Measurements from ENCODE around the gene OASL.
A peak's percentile ranks its signal among the peaks of the same experiment; 100 is the strongest.

The OASL gene

DNA sequence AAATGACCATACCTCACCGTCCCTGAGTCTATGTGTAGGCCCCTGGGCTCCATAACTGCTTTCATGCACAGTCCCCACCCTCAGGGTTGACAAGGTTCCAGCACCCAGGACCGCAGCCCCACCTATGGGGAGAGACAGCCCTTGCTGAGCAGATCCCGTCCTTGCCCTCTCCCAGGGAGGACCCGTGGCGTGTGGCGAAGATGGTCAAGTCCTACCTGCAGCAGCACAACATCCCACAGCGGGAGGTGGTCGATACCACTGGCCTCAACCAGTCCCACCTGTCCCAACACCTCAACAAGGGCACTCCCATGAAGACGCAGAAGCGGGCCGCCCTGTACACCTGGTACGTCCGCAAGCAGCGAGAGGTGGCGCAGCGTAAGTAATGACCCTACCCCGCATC, 50.4 kb downstream of the OASL start:
- H2BK12ac ChIP-seq (ENCODE audit: low read length), result no peak overlapping the region
- H3K79me2 ChIP-seq (ENCODE audit: control insufficient read depth, insufficient read depth, low read length, poor library complexity), result no peaks in the 10 kb centered on the region
- H3K27me3 ChIP-seq (ENCODE audit: insufficient read depth, low read length), result no peaks in the 10 kb centered on the region
- peak overlapping the region; percentile 9 for H3K9ac ChIP-seq (ENCODE audit: low read length)
- H3K23ac ChIP-seq (ENCODE audit: low read length), result no peak overlapping the region
- no peak overlapping the region for H3K18ac ChIP-seq (ENCODE audit: low read length)
- no peak overlapping the region for H3K14ac ChIP-seq (ENCODE audit: low read length)
- no CpG with 5 or more reads among the region's 17 CpGs for WGBS (ENCODE audit: extremely low coverage, insufficient coverage, insufficient read length)
- H3K4me2 ChIP-seq (ENCODE audit: low read length), result no peak overlapping the region
- no peak overlapping the region for H2AFZ ChIP-seq (ENCODE audit: insufficient read depth, low read length, poor library complexity)
- no peak overlapping the region for H3K27ac ChIP-seq (ENCODE audit: low read depth, low read length)
- no peaks in the 10 kb centered on the region for H3K4me1 ChIP-seq (ENCODE audit: control insufficient read depth in 1 of 2, insufficient read depth in 2 of 2, low read length in 2 of 2)
- no peak overlapping the region for H2BK120ac ChIP-seq (ENCODE audit: insufficient read depth, low read length, poor library complexity)
- no peak overlapping the region for H2BK5ac ChIP-seq (ENCODE audit: low read depth, low read length, poor library complexity)
- H4K12ac ChIP-seq (ENCODE audit: low read depth, low read length), result no peak overlapping the region
- H2AK5ac ChIP-seq (ENCODE audit: low read length), result no peak overlapping the region
- no peak for DNase-seq
- no peak overlapping the region for H4K91ac ChIP-seq (ENCODE audit: low read depth, low read length)
- H4K8ac ChIP-seq (ENCODE audit: low read depth, low read length), result no peak overlapping the region
- H3K79me1 ChIP-seq (ENCODE audit: low read length), result no peaks in the 10 kb centered on the region
- H3K36me3 ChIP-seq (ENCODE audit: control insufficient read depth in 1 of 2, insufficient read depth in 2 of 2, low read length in 2 of 2), result no peaks in the 10 kb centered on the region
- no peak overlapping the region for H3K4ac ChIP-seq (ENCODE audit: low read depth, low read length)
- H3K4me3 ChIP-seq (ENCODE audit: low read depth, low read length), result no peak overlapping the region
- H3K9me3 ChIP-seq (ENCODE audit: insufficient read depth, low read depth, low read length), result peaks cover 7% of the 10 kb centered on the region

DNA sequence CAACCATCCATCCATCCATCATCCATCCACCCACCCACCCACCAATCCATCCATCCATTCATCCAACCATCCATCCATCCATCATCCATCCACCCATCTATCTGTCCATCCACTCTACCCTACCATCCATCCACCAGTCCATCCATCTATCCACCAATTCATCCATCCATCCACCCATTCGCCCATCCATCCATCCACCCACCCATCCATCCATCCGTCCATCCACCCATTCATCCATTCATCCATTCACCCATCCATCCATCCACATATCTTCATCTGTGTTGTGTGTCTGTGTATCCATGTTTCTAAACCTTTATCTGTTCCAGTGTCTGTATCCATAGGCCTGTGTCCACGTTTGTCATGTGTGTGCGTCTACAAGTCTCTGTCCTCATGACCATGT, 50.8 kb downstream of the OASL start:
- no peak overlapping the region for H4K12ac ChIP-seq (ENCODE audit: low read depth, low read length)
- H2BK120ac ChIP-seq (ENCODE audit: insufficient read depth, low read length, poor library complexity), result no peak overlapping the region
- H4K91ac ChIP-seq (ENCODE audit: low read depth, low read length), result no peak overlapping the region
- whole genome bisulfite sequencing (ENCODE audit: extremely low coverage, insufficient coverage, insufficient read length), result 100% methylated on average over 2 of the region's 4 CpGs
- H3K9me3 ChIP-seq (ENCODE audit: insufficient read depth, low read depth, low read length), result peaks cover 6% of the 10 kb centered on the region
- no peak overlapping the region for H2AK5ac ChIP-seq (ENCODE audit: low read length)
- no peak overlapping the region for H2AFZ ChIP-seq (ENCODE audit: insufficient read depth, low read length, poor library complexity)
- peak overlapping the region; percentile 9 for H3K9ac ChIP-seq (ENCODE audit: low read length)
- no peaks in the 10 kb centered on the region for H3K79me1 ChIP-seq (ENCODE audit: low read length)
- no peak overlapping the region for H3K4me3 ChIP-seq (ENCODE audit: low read depth, low read length)
- no peak overlapping the region for H3K27ac ChIP-seq (ENCODE audit: low read depth, low read length)
- H2BK5ac ChIP-seq (ENCODE audit: low read depth, low read length, poor library complexity), result no peak overlapping the region
- H3K4me2 ChIP-seq (ENCODE audit: low read length), result no peak overlapping the region
- H3K18ac ChIP-seq (ENCODE audit: low read length), result no peak overlapping the region
- H3K4ac ChIP-seq (ENCODE audit: low read depth, low read length), result no peak overlapping the region
- no peak overlapping the region for H2BK12ac ChIP-seq (ENCODE audit: low read length)
- no peaks in the 10 kb centered on the region for H3K4me1 ChIP-seq (ENCODE audit: control insufficient read depth in 1 of 2, insufficient read depth in 2 of 2, low read length in 2 of 2)
- H3K14ac ChIP-seq (ENCODE audit: low read length), result no peak overlapping the region
- no peak overlapping the region for H3K23ac ChIP-seq (ENCODE audit: low read length)
- H3K27me3 ChIP-seq (ENCODE audit: insufficient read depth, low read length), result no peaks in the 10 kb centered on the region
- H3K79me2 ChIP-seq (ENCODE audit: control insufficient read depth, insufficient read depth, low read length, poor library complexity), result no peaks in the 10 kb centered on the region
- no peaks in the 10 kb centered on the region for H3K36me3 ChIP-seq (ENCODE audit: control insufficient read depth in 1 of 2, insufficient read depth in 2 of 2, low read length in 2 of 2)
- DNase-seq, result no peak
- no peak overlapping the region for H4K8ac ChIP-seq (ENCODE audit: low read depth, low read length)

DNA sequence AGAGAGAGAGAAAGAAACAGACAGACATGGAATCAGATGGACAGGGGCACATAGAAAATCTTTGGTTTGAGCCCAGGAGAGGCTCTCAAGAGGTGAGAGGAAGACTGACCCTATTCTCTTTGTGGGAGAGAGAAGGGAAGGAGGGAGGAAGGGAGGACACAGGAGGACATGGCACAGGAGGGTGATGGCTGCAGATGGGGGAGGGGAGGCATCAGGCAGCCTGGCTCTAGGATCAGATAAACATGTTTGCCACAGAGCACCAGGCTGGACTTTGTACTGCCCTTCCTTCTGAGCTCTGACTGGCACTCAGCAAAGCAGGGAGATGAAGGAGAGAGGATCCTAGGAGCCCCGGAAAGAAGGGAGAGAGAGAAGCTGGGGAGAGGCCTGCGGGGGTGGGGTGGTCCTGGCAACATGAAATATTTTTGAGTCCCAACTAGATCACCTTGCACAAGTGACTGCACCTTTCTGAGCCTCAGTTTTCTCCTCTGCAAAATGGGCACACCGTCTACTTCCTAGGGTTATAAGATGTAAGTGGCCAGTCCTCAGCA, 54.6 kb downstream of the OASL start:
- Histone ChIP-seq H3K14ac (ENCODE audit: low read length) (no peak overlapping the region), H3K23ac (ENCODE audit: low read length) (no peak overlapping the region), H3K27me3 (ENCODE audit: insufficient read depth, low read length) (no peaks in the 10 kb centered on the region), H3K4me3 (ENCODE audit: low read depth, low read length) (no peak overlapping the region), H3K4ac (ENCODE audit: low read depth, low read length) (no peak overlapping the region), H3K79me1 (ENCODE audit: low read length) (no peaks in the 10 kb centered on the region), H3K4me1 (ENCODE audit: control insufficient read depth in 1 of 2, insufficient read depth in 2 of 2, low read length in 2 of 2) (no peaks in the 10 kb centered on the region), H3K9me3 (ENCODE audit: insufficient read depth, low read depth, low read length) (peaks cover 7% of the 10 kb centered on the region), H4K12ac (ENCODE audit: low read depth, low read length) (no peak overlapping the region), H4K8ac (ENCODE audit: low read depth, low read length) (no peak overlapping the region), H3K9ac (ENCODE audit: low read length) (no peak overlapping the region), H3K18ac (ENCODE audit: low read length) (no peak overlapping the region), H3K79me2 (ENCODE audit: control insufficient read depth, insufficient read depth, low read length, poor library complexity) (no peaks in the 10 kb centered on the region), H2BK120ac (ENCODE audit: insufficient read depth, low read length, poor library complexity) (no peak overlapping the region), H2AFZ (ENCODE audit: insufficient read depth, low read length, poor library complexity) (no peak overlapping the region), H2AK5ac (ENCODE audit: low read length) (no peak overlapping the region), H2BK12ac (ENCODE audit: low read length) (no peak overlapping the region), H3K27ac (ENCODE audit: low read depth, low read length) (no peak overlapping the region), H2BK5ac (ENCODE audit: low read depth, low read length, poor library complexity) (no peak overlapping the region), H3K36me3 (ENCODE audit: control insufficient read depth in 1 of 2, insufficient read depth in 2 of 2, low read length in 2 of 2) (no peaks in the 10 kb centered on the region), H3K4me2 (ENCODE audit: low read length) (no peak overlapping the region), H4K91ac (ENCODE audit: low read depth, low read length) (no peak overlapping the region)
- DNase-seq, result no peak
- WGBS (ENCODE audit: extremely low coverage, insufficient coverage, insufficient read length), result no CpG with 5 or more reads among the region's 3 CpGs

DNA sequence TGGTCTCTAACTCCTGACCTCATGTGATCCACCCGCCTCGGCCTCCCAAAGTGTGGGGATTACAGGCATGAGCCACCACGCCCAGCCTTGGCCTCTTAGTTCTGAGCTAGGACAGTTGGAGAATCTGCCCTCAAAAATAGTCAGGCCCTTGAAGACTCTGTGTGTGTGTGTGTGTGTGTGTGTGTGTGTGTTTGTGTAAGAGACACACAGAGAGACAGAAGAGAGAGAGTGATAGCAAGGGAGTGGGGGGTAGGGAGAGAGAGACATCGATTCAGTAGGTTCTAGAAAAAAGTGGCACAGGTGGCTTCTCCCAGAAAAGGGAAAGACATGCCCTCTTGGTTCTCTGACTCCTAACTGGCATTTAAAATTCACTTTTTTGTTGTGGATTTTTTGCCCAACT, 55.3 kb downstream of the OASL start:
- Histone ChIP-seq H3K79me2 (ENCODE audit: control insufficient read depth, insufficient read depth, low read length, poor library complexity) (no peaks in the 10 kb centered on the region), H3K4me3 (ENCODE audit: low read depth, low read length) (no peak overlapping the region), H2BK120ac (ENCODE audit: insufficient read depth, low read length, poor library complexity) (no peak overlapping the region), H4K12ac (ENCODE audit: low read depth, low read length) (no peak overlapping the region), H3K36me3 (ENCODE audit: control insufficient read depth in 1 of 2, insufficient read depth in 2 of 2, low read length in 2 of 2) (no peaks in the 10 kb centered on the region), H3K9ac (ENCODE audit: low read length) (no peak overlapping the region), H2BK12ac (ENCODE audit: low read length) (no peak overlapping the region), H4K8ac (ENCODE audit: low read depth, low read length) (no peak overlapping the region), H4K91ac (ENCODE audit: low read depth, low read length) (no peak overlapping the region), H3K14ac (ENCODE audit: low read length) (no peak overlapping the region), H3K4me1 (ENCODE audit: control insufficient read depth in 1 of 2, insufficient read depth in 2 of 2, low read length in 2 of 2) (no peaks in the 10 kb centered on the region), H2BK5ac (ENCODE audit: low read depth, low read length, poor library complexity) (no peak overlapping the region), H3K79me1 (ENCODE audit: low read length) (no peaks in the 10 kb centered on the region), H3K23ac (ENCODE audit: low read length) (no peak overlapping the region), H3K27me3 (ENCODE audit: insufficient read depth, low read length) (no peaks in the 10 kb centered on the region), H2AFZ (ENCODE audit: insufficient read depth, low read length, poor library complexity) (no peak overlapping the region), H3K4me2 (ENCODE audit: low read length) (no peak overlapping the region), H3K27ac (ENCODE audit: low read depth, low read length) (no peak overlapping the region), H3K9me3 (ENCODE audit: insufficient read depth, low read depth, low read length) (peaks cover 6% of the 10 kb centered on the region), H2AK5ac (ENCODE audit: low read length) (no peak overlapping the region), H3K18ac (ENCODE audit: low read length) (no peak overlapping the region), H3K4ac (ENCODE audit: low read depth, low read length) (no peak overlapping the region)
- DNase-seq, result no peak
- WGBS (ENCODE audit: extremely low coverage, insufficient coverage, insufficient read length), result no CpG with 5 or more reads among the region's 4 CpGs

Data from trophoblast cell (in vitro differentiated cells and primary cell).